GM21737 (cell line): ENCODE data around the gene CD2AP.
"Not testable (repeated sequence)": the region's sequence is repeated elsewhere in the genome, so short reads cannot be mapped to it uniquely, and the experiment has no call there.

Experiments used
- ATAC-seq: cut with Tn5 transposase; IDR thresholded peaks from one replicate; pipeline ENCODE4 v1.9.1; 2021; ENCODE audit warnings: mild to moderate bottlenecking, moderate library complexity; ENCODE audit not compliant: unreplicated experiment

The CD2AP gene, protein sequence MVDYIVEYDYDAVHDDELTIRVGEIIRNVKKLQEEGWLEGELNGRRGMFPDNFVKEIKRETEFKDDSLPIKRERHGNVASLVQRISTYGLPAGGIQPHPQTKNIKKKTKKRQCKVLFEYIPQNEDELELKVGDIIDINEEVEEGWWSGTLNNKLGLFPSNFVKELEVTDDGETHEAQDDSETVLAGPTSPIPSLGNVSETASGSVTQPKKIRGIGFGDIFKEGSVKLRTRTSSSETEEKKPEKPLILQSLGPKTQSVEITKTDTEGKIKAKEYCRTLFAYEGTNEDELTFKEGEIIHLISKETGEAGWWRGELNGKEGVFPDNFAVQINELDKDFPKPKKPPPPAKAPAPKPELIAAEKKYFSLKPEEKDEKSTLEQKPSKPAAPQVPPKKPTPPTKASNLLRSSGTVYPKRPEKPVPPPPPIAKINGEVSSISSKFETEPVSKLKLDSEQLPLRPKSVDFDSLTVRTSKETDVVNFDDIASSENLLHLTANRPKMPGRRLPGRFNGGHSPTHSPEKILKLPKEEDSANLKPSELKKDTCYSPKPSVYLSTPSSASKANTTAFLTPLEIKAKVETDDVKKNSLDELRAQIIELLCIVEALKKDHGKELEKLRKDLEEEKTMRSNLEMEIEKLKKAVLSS

DNA sequence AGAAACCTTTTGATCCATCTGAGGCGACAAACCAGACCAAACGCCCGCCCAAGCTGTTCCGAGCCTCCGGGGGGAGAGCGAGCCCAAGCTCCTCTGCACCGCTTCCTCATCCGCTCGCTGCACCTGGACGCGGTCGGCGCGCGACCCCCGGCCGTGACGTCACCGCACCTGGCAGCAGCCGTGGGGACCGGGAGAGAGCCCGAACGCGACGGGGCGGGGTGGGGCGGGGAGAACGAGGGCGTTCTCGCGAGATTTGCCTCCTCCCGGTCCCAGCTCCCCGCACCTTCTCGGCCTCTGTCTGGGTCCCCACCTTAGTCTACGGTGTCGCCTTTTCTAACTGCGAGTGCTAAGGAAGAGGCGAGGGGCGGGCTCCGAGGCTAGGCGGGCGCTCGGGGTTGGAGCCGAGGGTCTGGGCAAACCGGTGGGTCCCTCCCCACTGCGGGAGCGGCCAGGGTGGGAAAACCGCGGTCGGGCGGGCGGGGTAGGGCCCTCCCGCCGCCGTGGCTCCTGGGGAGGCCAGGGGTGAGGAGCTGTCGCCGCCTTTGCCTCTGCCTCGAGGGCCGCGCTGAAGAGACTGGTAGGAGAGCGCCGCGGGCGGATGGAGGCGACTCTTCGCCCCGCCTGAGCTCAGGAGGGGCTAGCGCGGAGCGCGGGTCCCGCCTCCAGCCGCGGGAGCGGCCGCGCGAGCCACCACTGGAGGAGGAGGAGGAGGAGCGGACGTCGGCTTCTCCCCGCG is at the start of gene CD2AP:
Gene CD2AP, plus strand, starts transcription at position 293 of the 736 bp plus-strand sequence. CDS start 456 bp downstream, outside the sequence.
- peak; percentile 80 for ATAC-seq

DNA sequence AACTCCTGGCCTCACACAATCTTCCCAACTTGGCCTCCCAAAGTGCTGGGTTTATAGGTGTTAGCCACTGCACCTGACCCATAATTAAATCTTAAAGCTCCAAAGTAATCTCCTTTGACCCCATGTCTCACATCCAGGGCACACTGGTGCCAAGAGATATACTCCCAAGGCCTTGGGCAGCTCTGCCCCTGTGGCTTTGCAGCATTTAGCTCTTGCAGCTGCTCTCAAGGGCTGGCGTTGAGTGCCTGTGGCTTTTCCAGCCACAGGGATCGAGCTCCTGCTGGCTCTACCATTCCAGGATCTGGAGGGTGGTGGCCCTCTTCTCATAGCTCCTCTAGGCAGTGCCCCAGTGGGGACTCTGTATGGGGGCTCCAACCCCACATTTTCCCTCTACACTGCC is 49.3 kb upstream of the CD2AP start:
- no peak for ATAC-seq

DNA sequence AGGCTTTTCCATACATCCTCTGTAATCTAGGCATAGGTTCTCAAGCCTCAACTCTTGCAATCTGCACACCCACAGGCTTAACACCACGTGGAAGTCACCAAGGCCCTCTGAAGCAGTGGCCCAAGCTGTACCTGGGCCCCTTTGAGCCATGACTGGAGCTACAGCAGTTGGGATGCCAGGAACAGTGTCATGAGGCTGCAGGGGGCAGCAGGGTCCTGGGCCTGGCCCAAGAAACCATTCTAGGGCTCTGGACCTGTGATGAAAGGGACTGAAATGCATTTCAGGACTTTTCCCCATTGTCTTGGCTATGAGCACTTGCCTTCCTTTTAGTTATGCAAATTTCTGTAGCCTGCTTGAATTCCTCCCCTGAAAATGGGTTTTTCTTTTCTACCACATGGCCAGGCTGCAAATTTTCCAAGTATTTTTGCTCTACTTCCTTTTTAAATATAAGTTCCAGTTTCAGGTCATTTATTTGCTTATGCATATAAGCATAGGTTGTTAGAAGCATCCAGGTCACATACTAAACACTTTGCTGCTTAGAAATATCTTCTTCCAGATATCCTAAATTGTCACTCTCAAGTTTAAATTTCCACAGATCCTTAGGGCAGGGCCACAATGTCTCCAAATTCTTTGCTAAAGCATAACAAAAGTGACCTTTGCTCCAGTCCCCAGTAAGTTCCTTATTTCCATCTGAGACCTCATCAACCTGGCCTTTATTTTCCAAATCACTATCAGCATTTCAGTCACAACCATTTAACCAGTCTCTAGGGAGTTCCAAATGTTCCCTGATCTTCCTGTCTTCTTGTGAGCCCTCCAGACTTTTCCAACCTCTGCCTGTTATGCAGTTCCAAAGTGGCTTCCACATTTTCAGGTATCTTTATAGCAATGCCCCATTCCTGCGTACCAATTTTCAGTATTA is 48.6 kb upstream of the CD2AP start:
- no peak for ATAC-seq

DNA sequence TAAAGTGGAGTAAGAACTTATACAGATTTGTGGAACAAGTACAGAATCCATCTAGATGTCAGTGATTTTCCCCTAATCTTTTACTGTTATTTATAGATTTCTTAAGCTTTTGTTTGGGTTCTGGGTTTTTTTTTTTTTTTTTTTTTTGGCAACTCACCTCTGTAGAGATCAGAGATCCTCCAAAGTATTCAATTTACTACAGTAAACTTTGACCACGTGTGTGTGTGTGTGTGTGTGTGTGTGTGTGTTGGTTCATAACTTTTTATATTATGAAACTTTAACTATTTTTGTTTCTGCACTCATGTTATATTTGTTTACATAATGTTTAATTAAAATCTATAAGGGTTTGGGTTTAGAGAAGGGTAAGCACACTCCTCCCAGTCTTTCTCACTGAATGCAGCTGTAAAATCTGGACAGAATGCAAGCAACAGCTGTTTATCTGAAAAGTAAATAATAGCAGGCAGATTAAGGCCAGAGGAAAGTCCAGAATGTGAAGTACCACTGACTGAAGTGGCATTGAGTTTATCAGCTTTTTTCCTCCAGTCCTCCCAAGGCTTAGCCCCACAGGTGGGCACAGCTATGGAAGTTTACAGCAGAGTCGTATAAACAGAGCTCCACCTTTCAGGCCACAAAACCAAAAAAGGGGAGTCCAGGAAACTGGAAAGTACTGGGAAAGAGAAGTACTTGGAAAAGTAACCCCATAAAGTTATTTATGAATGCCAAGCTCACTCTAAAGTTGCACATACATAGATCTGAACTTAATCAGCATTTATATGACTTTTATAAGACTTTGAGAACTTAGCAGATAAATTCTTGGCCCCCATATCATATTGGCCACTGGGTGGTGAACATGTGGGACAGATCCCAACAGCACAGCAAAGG is 43.0 kb upstream of the CD2AP start:
- ATAC-seq, result no peak

DNA sequence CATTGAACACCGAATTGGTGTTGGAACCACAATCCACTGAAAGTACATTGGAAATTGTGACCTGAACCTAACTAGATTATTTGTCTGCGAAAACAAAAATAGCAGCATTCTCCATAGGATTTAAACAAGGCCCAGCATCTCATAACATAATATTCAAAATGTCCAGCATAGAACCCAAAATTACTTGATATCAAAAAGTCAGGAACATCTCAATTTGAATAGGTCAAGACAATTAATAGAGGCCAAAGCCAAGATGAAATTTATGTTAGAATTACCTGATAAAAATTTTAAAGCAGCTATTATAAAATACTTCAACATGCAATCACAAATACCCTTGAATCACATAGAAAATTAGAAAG is 42.4 kb upstream of the CD2AP start:
- ATAC-seq, result no peak

DNA sequence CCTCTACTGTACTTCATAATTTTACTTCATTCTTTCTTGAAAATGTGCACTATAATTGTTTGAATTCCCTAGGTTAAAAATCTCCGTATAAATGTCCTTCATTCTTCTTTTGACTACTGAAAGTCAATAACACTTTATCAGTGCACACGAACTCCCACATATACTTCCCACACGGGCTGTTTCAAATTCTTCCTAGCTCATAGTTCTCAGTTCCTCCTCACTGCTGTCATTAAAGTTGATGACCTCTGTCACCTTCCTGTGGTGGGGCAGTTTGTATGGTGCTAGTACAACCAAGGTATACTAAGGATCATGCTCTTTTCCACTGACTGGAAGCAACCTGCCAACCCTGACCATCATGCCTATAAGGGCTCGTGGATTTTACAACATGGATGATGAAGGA is 40.0 kb upstream of the CD2AP start:
- ATAC-seq, result no peak

DNA sequence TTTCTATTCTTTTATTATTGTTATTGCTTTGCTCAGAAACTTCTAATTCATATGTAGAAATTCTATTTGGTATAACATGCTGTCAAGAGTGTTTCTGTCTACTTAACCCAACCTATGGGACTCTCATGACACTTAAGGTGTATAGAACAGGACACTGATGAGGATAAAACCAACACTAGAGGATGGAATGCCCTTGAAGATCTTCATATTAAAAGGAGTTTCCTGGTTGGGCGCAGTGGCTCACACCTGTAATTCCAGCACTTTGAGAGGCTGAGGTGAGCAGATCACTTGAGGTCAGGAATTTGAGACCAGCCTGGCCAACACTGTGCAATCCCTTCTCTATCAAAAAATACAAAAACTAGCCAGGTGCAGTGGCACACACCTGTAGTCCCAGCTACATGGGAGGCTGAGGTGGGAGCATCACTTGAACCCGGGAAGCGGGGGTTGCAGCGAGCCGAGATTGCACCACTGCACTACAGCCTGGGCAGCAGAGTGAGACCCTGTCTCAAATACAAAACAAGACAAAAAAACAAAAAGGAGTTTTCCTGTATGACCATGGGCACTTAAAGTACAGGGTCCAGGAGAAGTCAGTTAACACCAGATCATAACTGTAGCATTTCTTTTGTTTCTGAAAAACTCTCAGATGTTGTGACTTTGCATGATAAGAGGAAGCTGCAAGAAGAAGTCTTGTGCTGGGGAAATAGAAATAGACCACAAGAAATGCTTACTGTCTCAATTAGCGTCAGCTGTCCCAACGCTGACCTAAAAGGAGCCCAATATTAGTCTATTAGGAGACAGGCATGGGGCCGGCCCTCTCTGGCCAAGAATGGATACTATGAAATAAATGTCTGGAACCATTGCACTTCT is 38.9 kb upstream of the CD2AP start:
- ATAC-seq, result peak; percentile 67

DNA sequence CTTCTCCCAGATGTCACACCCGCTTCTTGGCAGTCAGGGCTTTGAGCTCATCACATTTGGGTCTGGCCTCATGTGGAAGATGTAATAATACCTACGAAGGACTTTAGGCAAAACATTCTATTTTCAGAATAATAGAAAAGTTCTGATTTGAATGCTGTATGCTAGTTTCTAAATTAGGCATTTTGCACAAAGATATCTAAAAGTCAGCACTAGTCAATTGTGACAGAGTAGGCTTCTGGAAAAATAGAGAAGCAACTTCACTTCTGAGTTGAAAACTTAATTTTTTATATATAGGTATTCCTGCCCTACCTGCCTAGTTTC is 38.3 kb upstream of the CD2AP start:
- peak; percentile 25 for ATAC-seq

DNA sequence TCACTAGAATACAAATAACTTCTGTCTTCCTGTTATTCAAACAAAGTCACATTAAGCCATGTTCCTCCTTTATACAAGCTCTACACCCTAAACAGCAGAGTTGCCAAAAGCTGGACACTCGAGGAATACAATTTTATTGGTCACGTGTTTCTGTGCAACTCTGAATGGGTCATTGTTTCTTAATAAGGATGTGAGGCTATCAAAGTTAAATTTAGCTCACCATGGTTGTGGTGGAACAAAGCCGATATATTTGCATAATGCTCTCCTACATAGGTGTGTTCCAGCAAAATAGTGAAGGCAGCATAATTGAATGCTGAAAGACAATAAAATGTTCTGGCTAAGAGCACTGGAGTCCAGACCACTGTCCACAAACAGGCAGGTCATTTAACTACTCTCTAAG is 36.9 kb upstream of the CD2AP start:
- ATAC-seq, result peak; percentile 62

DNA sequence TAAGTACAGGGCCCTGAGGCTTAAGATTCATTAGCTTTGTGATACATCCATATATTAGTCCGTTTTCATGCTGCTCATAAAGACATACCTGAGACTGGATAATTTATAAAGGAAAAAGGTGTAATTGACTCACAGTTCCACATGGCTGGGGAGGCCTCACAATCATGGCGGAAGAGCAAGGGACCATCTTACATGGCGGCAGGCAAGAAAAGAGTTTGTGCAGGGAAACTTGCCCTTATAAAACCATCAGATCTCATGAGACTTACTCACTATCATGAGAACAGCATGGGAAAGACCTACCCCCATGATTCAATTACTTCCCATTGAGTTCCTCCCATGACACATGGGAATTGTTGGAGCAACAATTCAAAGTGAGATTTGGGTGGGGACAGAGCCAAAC is 32.6 kb upstream of the CD2AP start:
- ATAC-seq, result not testable (repeated sequence)

DNA sequence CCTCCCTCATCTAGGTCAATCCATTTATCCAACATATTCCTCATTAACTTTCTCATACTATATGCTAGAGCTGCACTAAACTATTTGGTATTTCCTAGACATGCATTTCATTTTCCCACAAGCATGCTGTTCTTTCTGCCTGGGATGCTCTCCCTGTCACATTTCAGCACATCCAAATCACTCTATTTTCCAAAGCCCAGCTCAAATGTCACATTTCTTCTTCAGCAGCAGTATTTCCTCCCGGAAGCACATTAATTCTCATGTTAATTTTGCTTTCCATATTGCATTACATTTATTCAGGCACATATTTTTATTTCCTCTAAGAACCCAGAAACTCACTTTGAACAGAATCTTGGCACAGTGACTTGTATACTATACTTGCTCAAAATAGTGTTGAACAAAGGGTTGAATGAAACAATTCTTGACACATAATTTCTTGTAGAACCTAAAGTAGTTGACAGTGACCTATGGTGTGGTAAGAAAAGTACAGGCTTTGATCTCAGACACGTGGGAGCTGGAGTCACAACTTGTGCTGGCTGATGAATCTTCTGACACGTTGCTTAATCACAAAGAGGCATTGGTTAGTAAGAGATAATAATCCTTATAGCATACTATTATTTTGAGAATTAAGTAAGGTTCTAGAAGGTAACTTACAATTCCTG is 30.8 kb upstream of the CD2AP start:
- ATAC-seq, result no peak

DNA sequence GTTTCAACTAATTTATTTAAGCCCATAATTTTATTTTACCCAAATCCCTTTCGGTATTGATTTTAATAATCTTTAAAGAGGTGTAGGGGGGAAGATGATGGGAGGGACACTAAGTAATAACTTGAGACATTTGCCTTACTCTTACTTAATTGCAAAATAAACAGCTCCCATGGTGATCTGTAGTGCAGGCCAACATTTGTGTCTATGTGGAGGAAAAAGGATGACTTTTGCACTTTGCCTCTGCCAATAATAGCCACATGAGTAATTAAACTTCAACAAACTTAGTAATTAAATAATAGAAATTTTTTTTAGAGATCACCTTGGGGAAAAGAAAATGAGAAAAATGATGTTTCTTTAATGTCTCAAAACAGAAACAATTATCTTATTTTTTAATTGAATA is 29.9 kb upstream of the CD2AP start:
- ATAC-seq, result no peak

DNA sequence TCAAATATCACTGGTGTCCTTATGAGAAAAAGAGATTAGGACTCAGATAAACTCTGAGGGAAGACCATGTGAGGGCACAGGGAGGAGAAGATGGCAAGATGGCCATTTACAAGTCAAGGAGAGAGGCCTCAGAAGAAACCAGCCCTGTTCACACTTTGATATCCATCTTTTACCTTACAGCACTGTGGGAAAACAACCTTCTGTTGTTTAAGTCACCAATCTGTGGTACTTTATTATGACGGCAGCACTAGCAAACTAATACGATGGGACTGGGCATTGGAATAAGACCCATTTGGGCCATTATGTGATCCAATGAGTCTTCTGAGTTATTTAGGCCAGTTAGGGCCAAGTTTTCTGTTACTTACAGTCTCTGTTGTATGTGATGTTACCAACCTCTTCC is 26.4 kb upstream of the CD2AP start:
- ATAC-seq, result no peak

DNA sequence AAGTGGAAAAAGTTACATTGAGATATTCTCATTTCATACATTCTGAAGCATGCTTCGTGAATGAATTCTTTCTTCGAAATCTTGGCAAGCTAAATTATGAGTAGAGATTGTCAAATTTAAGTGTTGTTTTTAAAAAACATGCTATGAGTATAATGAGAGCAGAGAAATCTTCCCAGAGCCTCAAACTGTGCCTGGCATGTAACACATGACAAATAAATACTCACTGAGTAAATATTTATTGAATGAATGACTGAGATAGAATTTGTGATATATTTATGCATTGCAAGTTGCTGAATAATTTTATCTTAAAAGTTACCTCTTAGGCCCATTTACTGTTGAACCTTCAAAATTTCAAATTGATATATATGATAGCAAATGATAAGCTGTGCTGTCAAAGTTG is 24.7 kb upstream of the CD2AP start:
- ATAC-seq, result no peak

DNA sequence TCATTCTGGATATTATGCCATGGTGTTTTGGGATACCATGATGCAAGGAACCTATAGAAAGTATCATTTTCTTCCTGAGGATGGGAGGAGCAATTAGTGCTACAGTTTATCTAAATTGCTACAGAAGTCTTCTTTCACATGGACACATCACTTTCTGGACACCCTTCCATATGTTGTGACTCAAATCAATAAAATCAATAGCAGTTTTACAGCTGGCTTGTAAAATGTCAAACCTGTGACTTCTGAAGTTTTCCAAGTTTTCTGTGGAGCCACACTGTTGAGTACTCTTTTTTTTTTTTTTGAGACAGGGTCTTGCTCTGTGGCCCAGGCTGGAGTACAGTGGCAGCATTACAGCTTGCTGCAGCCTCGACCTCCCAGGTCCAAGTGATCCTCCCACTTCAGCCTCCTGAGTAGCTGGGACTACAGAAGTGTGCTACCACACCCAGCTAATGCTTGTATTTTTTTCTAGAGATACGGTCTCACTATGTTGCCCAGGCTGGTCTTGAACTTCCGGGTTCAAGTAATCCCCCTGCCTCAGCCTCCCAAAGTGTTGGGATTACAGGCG is 24.1 kb upstream of the CD2AP start:
- no peak for ATAC-seq

DNA sequence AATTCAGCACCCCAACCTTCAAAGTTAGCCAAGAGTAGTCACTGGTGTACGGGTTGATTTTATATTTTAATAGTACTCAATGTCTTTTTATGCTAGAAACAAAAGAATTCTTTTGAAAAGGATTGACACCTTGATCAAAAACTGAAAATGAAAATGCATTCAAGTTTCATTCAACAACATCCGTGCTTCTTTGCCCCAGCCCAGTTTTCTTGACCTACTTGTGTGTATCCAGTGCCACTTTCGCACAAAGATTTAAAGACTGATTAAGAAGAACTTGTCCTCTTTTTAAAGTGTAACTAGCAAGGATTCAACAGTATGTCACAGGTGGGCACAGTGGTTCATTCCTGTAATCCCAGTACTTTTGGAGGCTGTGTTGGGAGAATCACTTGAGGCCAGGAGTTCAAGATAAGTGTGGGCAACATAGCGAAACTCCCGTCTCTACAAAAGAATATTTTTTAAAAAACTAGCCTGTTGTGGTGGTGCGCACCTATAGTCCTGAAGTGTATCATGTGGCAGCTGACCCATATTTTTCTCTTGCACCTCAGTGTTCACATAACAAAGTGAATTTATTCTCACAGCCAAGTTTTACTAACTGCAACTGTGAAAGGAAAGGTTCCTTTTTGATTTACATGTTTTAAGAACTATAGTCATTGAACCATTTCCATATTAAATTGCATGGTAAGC is 22.7 kb upstream of the CD2AP start:
- ATAC-seq, result no peak

DNA sequence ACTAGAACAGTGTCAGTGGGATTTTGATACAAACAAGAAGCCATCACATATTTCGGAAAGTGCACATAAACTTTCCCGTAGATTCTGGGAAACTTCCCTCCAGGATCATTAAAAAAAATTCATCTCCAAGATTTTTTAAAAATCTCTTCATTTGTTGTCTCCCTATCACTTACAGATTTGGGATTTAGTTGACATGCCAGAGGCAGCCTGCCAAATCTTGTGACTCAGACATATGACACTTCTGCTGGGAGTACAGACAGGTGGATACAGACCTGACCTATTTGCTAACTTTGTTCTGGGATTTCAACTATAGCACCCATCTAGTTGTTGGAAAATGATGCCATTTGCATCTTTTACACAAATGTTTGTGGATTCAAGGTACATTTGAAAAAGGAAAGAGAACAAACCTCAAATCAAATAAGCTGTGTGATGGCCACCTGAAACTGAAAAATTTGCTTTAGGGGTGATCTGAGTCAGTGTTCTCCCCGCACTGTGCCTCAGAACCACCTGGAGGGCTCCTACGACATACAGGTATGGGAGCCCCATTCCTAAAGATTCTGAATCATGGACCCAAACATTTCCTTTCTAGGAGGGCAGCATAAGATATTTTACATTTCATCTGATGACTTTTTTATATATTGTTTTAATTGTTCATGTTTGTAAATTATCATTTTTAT is 21.9 kb upstream of the CD2AP start:
- no peak for ATAC-seq
